Muscle layer of duodenum (tissue), 2 donors: ENCODE measurements around the gene SLC1A7.

Experiments used
- H3K27ac ChIP-seq: one replicate; pipeline ENCODE4 v1.7.0; 2013; ENCODE audit warnings: mild to moderate bottlenecking, low read length
- H3K27me3 ChIP-seq: one replicate; pipeline ENCODE4 v1.7.0; 2013; ENCODE audit warnings: low read depth, mild to moderate bottlenecking, control low read depth, low read length
- H3K36me3 ChIP-seq, 2 donors: one replicate each; pipeline ENCODE4 v1.7.0; 2013; ENCODE audit warnings: low read length in 2 of 2, control low read depth in 1 of 2, mild to moderate bottlenecking in 1 of 2; ENCODE audit not compliant: insufficient read depth in 2 of 2, control insufficient read depth in 1 of 2
- H3K4me1 ChIP-seq, 2 donors: one replicate each; pipeline ENCODE4 v1.7.0; 2013; ENCODE audit warnings: low read length in 2 of 2, mild to moderate bottlenecking in 2 of 2, control low read depth in 1 of 2, moderate library complexity in 1 of 2; ENCODE audit not compliant: insufficient read depth in 2 of 2, control insufficient read depth in 1 of 2
- H3K4me3 ChIP-seq, 2 donors: one replicate each; pipeline ENCODE4 v1.7.0; 2013; ENCODE audit warnings: low read length in 2 of 2, low read depth in 1 of 2, mild to moderate bottlenecking in 1 of 2
- H3K9me3 ChIP-seq, 2 donors: one replicate each; pipeline ENCODE4 v1.7.0; 2013; ENCODE audit warnings: low read length in 2 of 2, control low read depth in 1 of 2, mild to moderate bottlenecking in 1 of 2; ENCODE audit not compliant: control insufficient read depth in 1 of 2
- donor health status: healthy.

SLC1A7 gene

GRCh38 chr1:53071167-53071865 lies 71.1 kb downstream of the SLC1A7 start:
- Histone ChIP-seq H3K36me3 (peaks cover 0 to 18% of the 10 kb centered on the region in 2 donors), H3K27me3 (no peaks in the 10 kb centered on the region), H3K4me3 (no peak overlapping the region), H3K4me1 (peaks cover 0 to 11% of the 10 kb centered on the region in 2 donors), H3K9me3 (no peaks in the 10 kb centered on the region), H3K27ac (no peak overlapping the region)

GRCh38 chr1:53070621-53071020 lies 71.8 kb downstream of the SLC1A7 start:
- Histone ChIP-seq H3K4me1 (peaks cover 0 to 11% of the 10 kb centered on the region in 2 donors), H3K36me3 (peaks cover 0 to 18% of the 10 kb centered on the region in 2 donors), H3K4me3 (no peak overlapping the region), H3K27ac (no peak overlapping the region), H3K9me3 (no peaks in the 10 kb centered on the region), H3K27me3 (no peaks in the 10 kb centered on the region)

- peaks cover 0 to 10% of the 10 kb centered on the region in 2 donors for H3K4me1 ChIP-seq
- no peaks in the 10 kb centered on the region for H3K27me3 ChIP-seq
- no peaks in the 10 kb centered on the region for H3K9me3 ChIP-seq
- no peak overlapping the region for H3K4me3 ChIP-seq
- H3K27ac ChIP-seq = no peak overlapping the region
- peaks cover 0 to 18% of the 10 kb centered on the region in 2 donors for H3K36me3 ChIP-seq
Measured at GRCh38 chr1:53069663-53070327, 72.6 kb downstream of the SLC1A7 start.

- H3K4me1 ChIP-seq = peaks cover 0 to 7% of the 10 kb centered on the region in 2 donors
- H3K4me3 ChIP-seq = no peak overlapping the region
- H3K27me3 ChIP-seq = no peaks in the 10 kb centered on the region
Measured at GRCh38 chr1:53069265-53069662, 73.2 kb downstream of the SLC1A7 start.

GRCh38 chr1:53068314-53069099 lies 73.9 kb downstream of the SLC1A7 start:
- no peak overlapping the region for H3K27ac ChIP-seq
- peaks cover 0 to 18% of the 10 kb centered on the region in 2 donors for H3K36me3 ChIP-seq
- no peaks in the 10 kb centered on the region for H3K9me3 ChIP-seq
- peaks cover 0 to 7% of the 10 kb centered on the region in 2 donors for H3K4me1 ChIP-seq
- no peak overlapping the region for H3K4me3 ChIP-seq
- no peaks in the 10 kb centered on the region for H3K27me3 ChIP-seq

More at GRCh38 chr1:53069265-53069662, 73.2 kb downstream of the SLC1A7 start:
- Histone ChIP-seq H3K36me3 (peaks cover 0 to 18% of the 10 kb centered on the region in 2 donors), H3K9me3 (no peaks in the 10 kb centered on the region), H3K27ac (no peak overlapping the region)

GRCh38 chr1:53067886-53068285 lies 74.6 kb downstream of the SLC1A7 start:
- H3K36me3 ChIP-seq = peaks cover 0 to 18% of the 10 kb centered on the region in 2 donors
- no peaks in the 10 kb centered on the region for H3K9me3 ChIP-seq
- no peaks in the 10 kb centered on the region for H3K27me3 ChIP-seq
- no peak overlapping the region for H3K4me3 ChIP-seq
- H3K4me1 ChIP-seq = peaks cover 0 to 12% of the 10 kb centered on the region in 2 donors
- no peak overlapping the region for H3K27ac ChIP-seq

GRCh38 chr1:53066891-53067738 lies 75.3 kb downstream of the SLC1A7 start:
- H3K9me3 ChIP-seq = no peaks in the 10 kb centered on the region
- H3K4me3 ChIP-seq = no peak overlapping the region
- peaks cover 0 to 14% of the 10 kb centered on the region in 2 donors for H3K36me3 ChIP-seq
- peaks cover 0 to 16% of the 10 kb centered on the region in 2 donors for H3K4me1 ChIP-seq
- H3K27ac ChIP-seq = no peak overlapping the region
- no peaks in the 10 kb centered on the region for H3K27me3 ChIP-seq

- H3K27ac ChIP-seq = no peak overlapping the region
- no peaks in the 10 kb centered on the region for H3K9me3 ChIP-seq
- H3K27me3 ChIP-seq = peaks cover 2% of the 10 kb centered on the region
- no peak overlapping the region for H3K4me3 ChIP-seq
- peaks cover 0 to 11% of the 10 kb centered on the region in 2 donors for H3K36me3 ChIP-seq
- H3K4me1 ChIP-seq = peaks cover 0 to 16% of the 10 kb centered on the region in 2 donors
Measured at GRCh38 chr1:53066488-53066887, 76.0 kb downstream of the SLC1A7 start.

- H3K4me1 ChIP-seq = peaks cover 0 to 24% of the 10 kb centered on the region in 2 donors
- H3K36me3 ChIP-seq = peaks cover 0 to 4% of the 10 kb centered on the region in 2 donors
- H3K9me3 ChIP-seq = no peaks in the 10 kb centered on the region
- H3K27ac ChIP-seq = no peak overlapping the region
- peaks cover 7% of the 10 kb centered on the region for H3K27me3 ChIP-seq
- H3K4me3 ChIP-seq = no peak overlapping the region
Measured at GRCh38 chr1:53065391-53065790, 77.0 kb downstream of the SLC1A7 start.

- Histone ChIP-seq H3K4me1 (peaks cover 0 to 24% of the 10 kb centered on the region in 2 donors), H3K27me3 (peaks cover 7% of the 10 kb centered on the region), H3K9me3 (no peaks in the 10 kb centered on the region), H3K27ac (no peak overlapping the region), H3K36me3 (no peaks in the 10 kb centered on the region), H3K4me3 (peak overlapping the region; percentile 26 to 70)
Measured at GRCh38 chr1:53063744-53064515, 78.5 kb downstream of the SLC1A7 start.
